Prostate gland (tissue), 2 donors: ENCODE data around the gene DUSP22. TPM values are rescaled to one million over a fixed set of nuclear protein-coding genes. Genes with fewer than 3 reads are reported as not detected.

ENCODE experiments used
- DNase-seq: peaks from one replicate; pipeline ENCODE4 v3.0.0-alpha.2; 2019; ENCODE audit warnings: low spot score
- H3K27ac ChIP-seq, 2 donors: fragments of 200-600 bp; sonication (generic); 2 replicates each; pipeline ENCODE4 v1.5.1; 2017 to 2019
- H3K27me3 ChIP-seq: fragments of 200-600 bp; sonication (generic); replicated peaks from 2 replicates; pipeline ENCODE4 v1.5.1; 2019; ENCODE audit not compliant: insufficient read depth
- H3K36me3 ChIP-seq, 2 donors: fragments of 200-600 bp; sonication (generic); 1 replicate in 1 of 2; 2 replicates in 1 of 2; pipeline versions ENCODE4 v1.5.1 to v1.8.1; 2017 to 2019
- H3K4me1 ChIP-seq: fragments of 200-600 bp; sonication (generic); replicated peaks from 2 replicates; pipeline ENCODE4 v1.5.1; 2019
- H3K4me3 ChIP-seq, 2 donors: fragments of 200-600 bp; sonication (generic); 2 replicates each; pipeline ENCODE4 v1.5.1; 2017 to 2019
- H3K9me3 ChIP-seq: fragments of 200-600 bp; sonication (generic); 2 replicates; pipeline ENCODE4 v1.5.1; 2017
- CTCF ChIP-seq, 4 experiments: fragments of 200-600 bp in 2 of 4; fragments of 450-650 bp in 2 of 4; sonication (generic) in 2 of 4; IDR thresholded peaks; 1 replicate in 3 of 4; 2 replicates in 1 of 4; pipeline ENCODE4 v1.5.1; 2016 to 2019; ENCODE audit warnings: antibody characterized with exemption in 4 of 4, mild to moderate bottlenecking in 2 of 4, moderate library complexity in 2 of 4
- POLR2A ChIP-seq: fragments of 450-650 bp; IDR thresholded peaks from one replicate; pipeline ENCODE4 v1.6.1; 2016; ENCODE audit warnings: antibody characterized with exemption, mild to moderate bottlenecking
- POLR2AphosphoS5 ChIP-seq: sonication (generic); formaldehyde crosslinking; IDR thresholded peaks from one replicate; pipeline ENCODE4 v1.6.1; 2017; ENCODE audit warnings: antibody characterized with exemption
- WGBS: methylation state at CpG from one replicate; pipeline ENCODE4 v1.1.5; 2018; 5-methylcytosine and 5-hydroxymethylcytosine counted together
- intact Hi-C: fragments of 100-400 bp; cut with DNase I; formaldehyde crosslinking; loops from one replicate; pipeline ENCODE4 v1.14.2; 2022
- total RNA-seq, 2 donors: library from RNA; depleted of rRNA; stranded (reverse); fragments of >200 nt; gene quantifications; one replicate each; pipeline ENCODE4 v1.1.0, GENCODE V29; 2016

The DUSP22 gene
- total RNA-seq, 2 donors from 2014 or later = 29.8 to 95.8 TPM

- no peaks in the 10 kb centered on the region for H3K36me3 ChIP-seq
- WGBS = 84% methylated on average over 8 of the region's 8 CpGs
- no peak for TF ChIP-seq POLR2A
- no peak for TF ChIP-seq CTCF (IDR thresholded peaks at IDR 0.05)
- TF ChIP-seq POLR2AphosphoS5 = no peak
- no peak overlapping the region for H3K27ac ChIP-seq
- H3K27me3 ChIP-seq = no peaks in the 10 kb centered on the region
- intact Hi-C loops = no loop called here
- no peaks in the 10 kb centered on the region for H3K4me1 ChIP-seq
- no peak for DNase-seq
- H3K4me3 ChIP-seq = no peak overlapping the region
- H3K9me3 ChIP-seq = no peaks in the 10 kb centered on the region
These were observed 50.5 kb downstream of the DUSP22 start for GRCh38 chr6:342832-343179.

GRCh38 chr6:343226-343935 is 51.1 kb downstream of the DUSP22 start:
- no peak overlapping the region for H3K27ac ChIP-seq
- no peaks in the 10 kb centered on the region for H3K36me3 ChIP-seq
- 88% methylated on average over 10 of the region's 10 CpGs for WGBS
- intact Hi-C loops = no loop called here
- TF ChIP-seq POLR2A = no peak
- TF ChIP-seq POLR2AphosphoS5 = no peak
- TF ChIP-seq CTCF (IDR thresholded peaks at IDR 0.05) = no peak
- no peak for DNase-seq
- no peaks in the 10 kb centered on the region for H3K4me1 ChIP-seq
- no peaks in the 10 kb centered on the region for H3K9me3 ChIP-seq
- no peaks in the 10 kb centered on the region for H3K27me3 ChIP-seq
- H3K4me3 ChIP-seq = no peak overlapping the region

- no peaks in the 10 kb centered on the region for H3K4me1 ChIP-seq
- 87% methylated on average over 20 of the region's 20 CpGs for WGBS
- H3K36me3 ChIP-seq = no peaks in the 10 kb centered on the region
- no peaks in the 10 kb centered on the region for H3K9me3 ChIP-seq
- H3K27ac ChIP-seq = no peak overlapping the region
- intact Hi-C loops = no loop called here
- no peaks in the 10 kb centered on the region for H3K27me3 ChIP-seq
- no peak for DNase-seq
- TF ChIP-seq POLR2AphosphoS5 (no peak), POLR2A (no peak), CTCF (IDR thresholded peaks at IDR 0.05) (no peak)
- H3K4me3 ChIP-seq = no peak overlapping the region
These were observed 51.9 kb downstream of the DUSP22 start for GRCh38 chr6:343960-344815.

GRCh38 chr6:344816-345340 is 52.6 kb downstream of the DUSP22 start:
- H3K4me1 ChIP-seq = no peaks in the 10 kb centered on the region
- intact Hi-C loops = no loop called here
- DNase-seq = no peak
- TF ChIP-seq POLR2A (no peak), CTCF (IDR thresholded peaks at IDR 0.05) (no peak), POLR2AphosphoS5 (no peak)
- WGBS = 79% methylated on average over 8 of the region's 8 CpGs
- no peak overlapping the region for H3K4me3 ChIP-seq
- H3K36me3 ChIP-seq = no peaks in the 10 kb centered on the region
- H3K9me3 ChIP-seq = no peaks in the 10 kb centered on the region
- no peak overlapping the region for H3K27ac ChIP-seq
- H3K27me3 ChIP-seq = no peaks in the 10 kb centered on the region
